Thyroid gland (tissue), 4 donors: ENCODE results near the gene GRXCR1.

Experiments
- CTCF ChIP-seq, 6 experiments: fragments of 200-600 bp in 3 of 6; fragments of 450-650 bp in 3 of 6; sonication (generic) in 3 of 6; IDR thresholded peaks; one replicate each; pipeline ENCODE4 v1.5.1; 2016 to 2019; ENCODE audit warnings: antibody characterized with exemption in 6 of 6, mild to moderate bottlenecking in 2 of 6, inconsistent platforms in 1 of 6, moderate library complexity in 1 of 6
- POLR2A ChIP-seq, 2 donors: fragments of 450-650 bp; IDR thresholded peaks; one replicate each; pipeline ENCODE4 v1.6.1; 2017; ENCODE audit warnings: antibody characterized with exemption in 2 of 2, mild to moderate bottlenecking in 2 of 2, moderate library complexity in 1 of 2

- TF ChIP-seq CTCF (IDR thresholded peaks at IDR 0.05) (no peak), POLR2A (IDR thresholded peaks at IDR 0.05) (no peak)
These were observed 12.5 kb downstream of the GRXCR1 start for GRCh38 chr4:42904986-42905385.
